HCT116 (cell line): Measurements from ENCODE around the gene MAP4K2. TPM values are rescaled to one million over a fixed set of nuclear protein-coding genes. Genes with fewer than 3 reads are reported as not detected.

Source experiments
- ATAC-seq: fragments of 200-7000 bp; cut with Tn5 transposase; 2 replicates; pipeline ENCODE4 v1.9.1; 2020; ENCODE audit warnings: mild to moderate bottlenecking, moderate library complexity
- BruUV-seq: library from RNA; stranded (reverse); fragments of 400-500 nt; replicated peaks from 2 replicates; lab custom pipeline; 2021; lab: Mats Ljungman, UMichigan
- CTCF ChIA-PET: fragments of 300-600 bp; sonication (Branson Sonifier 250); formaldehyde crosslinking; loops from one replicate; lab custom pipeline; 2021; ENCODE audit warnings: antibody characterized with exemption; lab: Charles Lee
- POLR2A ChIA-PET: fragments of 300-600, 350-600 bp; sonication (Branson Sonifier 250); formaldehyde crosslinking; loops from one replicate; lab custom pipeline; 2021; ENCODE audit warnings: antibody characterized with exemption; lab: Charles Lee
- RAD21 ChIA-PET, 2 experiments: fragments of 300-600 bp; sonication (Branson Sonifier 250); formaldehyde crosslinking; loops; one replicate each; lab custom pipeline; 2023; ENCODE audit warnings: low total read pairs in 2 of 2; ENCODE audit not compliant: uncharacterized antibody in 2 of 2, unreplicated experiment in 2 of 2, low non-redundant PET in 1 of 2; lab: Charles Lee
- DNase-seq: peaks from one replicate; pipeline ENCODE4 v3.0.0-alpha.2; 2010; ENCODE audit warnings: low read depth, low spot score
- H2AFZ ChIP-seq: fragments of 200-600 bp; shearing (Covaris generic), sonication (generic); 2 replicates; pipeline ENCODE4 v1.6.1; 2017; ENCODE audit warnings: low read depth, mixed run types, mixed read lengths, antibody characterized with exemption, low read length; ENCODE audit not compliant: poor library complexity, severe bottlenecking
- H3K27ac ChIP-seq: 2 replicates; pipeline ENCODE4 v1.5.1; 2012; ENCODE audit warnings: low read depth, low read length
- H3K27me3 ChIP-seq: fragments of 200-600 bp; sonication (generic); 2 replicates; pipeline ENCODE4 v1.6.1; 2016; ENCODE audit warnings: mixed run types, low read length, mixed read lengths; ENCODE audit not compliant: insufficient read depth
- H3K36me3 ChIP-seq, 2 experiments: fragments of 200-500 bp in 1 of 2; fragments of 200-600 bp in 1 of 2; sonication (Bioruptor generic) in 1 of 2; sonication (generic) in 1 of 2; 2 replicates each; pipeline versions ENCODE4 v1.5.1 to v1.6.1; 2014 to 2016; ENCODE audit warnings: low read length in 2 of 2, inconsistent platforms in 1 of 2, mixed read lengths in 1 of 2, mixed run types in 1 of 2; ENCODE audit not compliant: insufficient read depth in 2 of 2, control insufficient read depth in 1 of 2
- H3K4me1 ChIP-seq, 2 experiments: fragments of 200-600 bp in 1 of 2; sonication (generic) in 1 of 2; 2 replicates each; pipeline versions ENCODE4 v1.5.1 to v1.6.1; 2012 to 2017; ENCODE audit warnings: low read length in 2 of 2, inconsistent platforms in 1 of 2, mild to moderate bottlenecking in 1 of 2, mixed read lengths in 1 of 2, mixed run types in 1 of 2, moderate library complexity in 1 of 2; ENCODE audit not compliant: insufficient read depth in 2 of 2, control insufficient read depth in 1 of 2
- H3K4me2 ChIP-seq: fragments of 200-600 bp; sonication (generic); 2 replicates; pipeline ENCODE4 v1.6.1; 2017; ENCODE audit warnings: mixed run types, low read length, mixed read lengths
- H3K4me3 ChIP-seq, 2 experiments: fragments of 200-600 bp in 1 of 2; sonication (generic) in 1 of 2; replicated peaks in 1 of 2; 2 replicates each; pipeline ENCODE4 v1.5.1; 2011 to 2016; ENCODE audit warnings: low read length in 2 of 2, control low read depth in 1 of 2, low read depth in 1 of 2, mild to moderate bottlenecking in 1 of 2, mixed read lengths in 1 of 2, mixed run types in 1 of 2
- H3K79me2 ChIP-seq: fragments of 200-600 bp; sonication (generic); 2 replicates; pipeline ENCODE4 v1.6.1; 2017; ENCODE audit warnings: mild to moderate bottlenecking, mixed run types, low read length, moderate library complexity, mixed read lengths; ENCODE audit not compliant: insufficient read depth
- H3K9ac ChIP-seq: fragments of 200-600 bp; sonication (generic); 2 replicates; pipeline ENCODE4 v1.6.1; 2016; ENCODE audit warnings: low read length, mixed read lengths
- H3K9me2 ChIP-seq: fragments of 200-600 bp; sonication (generic), shearing (Covaris generic); 2 replicates; pipeline ENCODE4 v1.6.1; 2017; ENCODE audit warnings: mixed run types, mild to moderate bottlenecking, moderate library complexity; ENCODE audit not compliant: insufficient read depth
- H3K9me3 ChIP-seq, 2 experiments: fragments of 200-500 bp in 1 of 2; fragments of 200-600 bp in 1 of 2; sonication (Bioruptor generic) in 1 of 2; sonication (generic) in 1 of 2; 2 replicates each; pipeline ENCODE4 v1.6.1; 2014 to 2017; ENCODE audit warnings: low read length in 2 of 2, mixed read lengths in 2 of 2, inconsistent platforms in 1 of 2, low read depth in 1 of 2, mild to moderate bottlenecking in 1 of 2, mixed run types in 1 of 2, moderate library complexity in 1 of 2; ENCODE audit not compliant: control insufficient read depth in 1 of 2, insufficient read depth in 1 of 2
- H4K20me1 ChIP-seq: fragments of 200-600 bp; sonication (generic), shearing (Covaris generic); 2 replicates; pipeline ENCODE4 v1.6.1; 2017; ENCODE audit warnings: mixed run types, mild to moderate bottlenecking, moderate library complexity; ENCODE audit not compliant: insufficient read depth
- CBX3 ChIP-seq: IDR thresholded peaks from 2 replicates; pipeline ENCODE4 v1.6.1; 2012; ENCODE audit warnings: low read depth
- CEBPB ChIP-seq: IDR thresholded peaks from 2 replicates; pipeline ENCODE4 v1.6.1; 2012; ENCODE audit warnings: low read depth
- EGR1 ChIP-seq: IDR thresholded peaks from 2 replicates; pipeline ENCODE4 v1.6.1; 2012; ENCODE audit warnings: low read depth
- ELF1 ChIP-seq: IDR thresholded peaks from 2 replicates; pipeline ENCODE4 v1.6.1; 2012; ENCODE audit warnings: low read depth, borderline replicate concordance
- EZH2 ChIP-seq: fragments of 200-600 bp; sonication (generic); IDR thresholded peaks from 2 replicates; pipeline ENCODE4 v1.6.1; 2017; ENCODE audit warnings: antibody characterized with exemption, mixed run types
- FOSL1 ChIP-seq: IDR thresholded peaks from 2 replicates; pipeline ENCODE4 v1.6.1; 2012; ENCODE audit warnings: low read depth
- JUND ChIP-seq: IDR thresholded peaks from 2 replicates; pipeline ENCODE4 v1.6.1; 2012
- POLR2AphosphoS5 ChIP-seq: IDR thresholded peaks from 2 replicates; pipeline ENCODE4 v1.6.1; 2011; ENCODE audit warnings: mild to moderate bottlenecking, low read depth, low read length, moderate library complexity
- RAD21 ChIP-seq: IDR thresholded peaks from 2 replicates; pipeline ENCODE4 v1.6.1; 2012; ENCODE audit warnings: low read depth, mild to moderate bottlenecking
- SIN3A ChIP-seq: IDR thresholded peaks from 2 replicates; pipeline ENCODE4 v1.6.1; 2012; ENCODE audit warnings: low read depth
- SRF ChIP-seq: IDR thresholded peaks from 2 replicates; pipeline ENCODE4 v1.6.1; 2012; ENCODE audit warnings: low read depth
- TCF7L2 ChIP-seq: IDR thresholded peaks from 2 replicates; pipeline ENCODE4 v1.7.0; 2011; ENCODE audit warnings: borderline replicate concordance, inconsistent platforms; ENCODE audit not compliant: insufficient read depth, insufficient read length; ENCODE audit errors: extremely low read depth
- ZFX ChIP-seq: fragments of 450-650 bp; IDR thresholded peaks from 2 replicates; pipeline ENCODE4 v1.6.1; 2017
- ZNF274 ChIP-seq: fragments of 200-500 bp; sonication (Bioruptor generic); IDR thresholded peaks from 2 replicates; pipeline ENCODE4 v1.6.1; 2014; ENCODE audit warnings: mild to moderate bottlenecking, low read depth, low read length, inconsistent platforms
- intact Hi-C: fragments of 100-400 bp; cut with micrococcal nuclease; formaldehyde crosslinking; loops from 2 replicates; pipeline ENCODE4 v1.10.0; 2022
- total RNA-seq: library from RNA; stranded (reverse); gene quantifications from one replicate; pipeline ENCODE4 v1.2.1, GENCODE V29; 2021; ENCODE audit not compliant: unreplicated experiment
- TF ChIP-seq, protein P1 (sequence below): IDR thresholded peaks from 2 replicates; pipeline ENCODE4 v1.6.1; 2012
- TF ChIP-seq, protein P2 (sequence below): IDR thresholded peaks from 2 replicates; pipeline ENCODE4 v1.6.1; 2012; ENCODE audit warnings: low read depth
- TF ChIP-seq, protein P3 (sequence below), 3 experiments: fragments of 200-600 bp in 1 of 3; sonication (generic) in 1 of 3; IDR thresholded peaks in 2 of 3; conservative IDR thresholded peaks in 1 of 3; 2 replicates each; pipeline ENCODE4 v1.5.1; 2012 to 2017; ENCODE audit warnings: low read depth in 2 of 3, low read length in 2 of 3, antibody characterized with exemption in 1 of 3, borderline replicate concordance in 1 of 3, control low read depth in 1 of 3, mild to moderate bottlenecking in 1 of 3, mixed read lengths in 1 of 3, mixed run types in 1 of 3, moderate library complexity in 1 of 3; ENCODE audit not compliant: insufficient read depth in 1 of 3
- TF ChIP-seq, protein P4 (sequence below): IDR thresholded peaks from 2 replicates; pipeline ENCODE4 v1.6.1; 2012
- TF ChIP-seq, protein P5 (sequence below): IDR thresholded peaks from 2 replicates; pipeline ENCODE4 v1.6.1; 2011; ENCODE audit warnings: mild to moderate bottlenecking, low read length, moderate library complexity; ENCODE audit not compliant: insufficient replicate concordance; ENCODE audit errors: extremely low read depth

Gene MAP4K2
- total RNA-seq, 1 experiment from 2014 or later, result 44.2 TPM

DNA sequence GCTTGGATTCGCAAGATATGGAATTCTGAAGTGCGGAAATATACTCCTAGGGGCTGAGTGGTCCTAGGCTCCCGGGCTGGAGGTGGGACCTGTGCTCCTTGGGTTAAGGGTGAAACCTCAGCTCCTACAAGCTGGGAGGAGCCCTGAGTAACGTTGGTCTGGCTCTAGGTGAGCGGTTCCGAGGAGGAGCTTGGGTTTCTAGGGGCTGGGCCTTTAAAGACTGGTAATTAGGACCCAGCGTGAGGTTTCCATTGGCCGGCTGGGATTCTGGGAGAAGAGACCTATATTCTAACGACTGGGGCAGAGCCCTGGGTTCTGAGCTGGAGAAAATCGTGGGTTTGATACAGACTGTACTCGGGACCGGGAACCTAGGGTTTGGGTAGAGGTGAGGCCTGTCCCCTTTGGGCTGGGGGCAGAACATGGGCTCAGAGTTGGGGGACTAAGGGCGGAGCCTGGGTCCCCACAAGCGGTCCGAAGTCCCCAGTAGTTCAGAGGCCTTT, 882 bp upstream of the MAP4K2 start:
- H3K27ac ChIP-seq, result peak overlapping the region; percentile 92
- peak overlapping the region; percentile 65 for H3K9ac ChIP-seq
- POLR2A ChIA-PET, result interaction anchor here (0.9 to 1.2 kb wide), 2 partner anchors 11 to 331 kb away, joined by 3 read pairs; no protein-coding TSS in a partner anchor
- peak overlapping the region; percentile 50 to 58 for H3K4me3 ChIP-seq
- DNase-seq (no peak), ATAC-seq (peak; percentile 37)
- peaks cover 5 to 10% of the 10 kb centered on the region in 2 experiments; a peak in 2 of 4 replicates for H3K36me3 ChIP-seq
- no peaks in the 10 kb centered on the region for H4K20me1 ChIP-seq
- peak overlapping the region; percentile 87 for H3K4me2 ChIP-seq
- no peaks in the 10 kb centered on the region for H3K9me3 ChIP-seq
- peaks cover 5% of the 10 kb centered on the region; the same call in 1 of the 2 replicates for H3K79me2 ChIP-seq
- no peak overlapping the region for H2AFZ ChIP-seq
- no peaks in the 10 kb centered on the region for H3K27me3 ChIP-seq
- TF ChIP-seq POLR2AphosphoS5 (no peak), CEBPB (no peak), RAD21 (no peak), ZNF274 (no peak), ELF1 (no peak), EGR1 (no peak), SRF (no peak), FOSL1 (no peak), CBX3 (no peak), ZFX (no peak), JUND (no peak), SIN3A (no peak), EZH2 (no peak), TCF7L2 (no peak)
- TF ChIP-seq, protein P1, sequence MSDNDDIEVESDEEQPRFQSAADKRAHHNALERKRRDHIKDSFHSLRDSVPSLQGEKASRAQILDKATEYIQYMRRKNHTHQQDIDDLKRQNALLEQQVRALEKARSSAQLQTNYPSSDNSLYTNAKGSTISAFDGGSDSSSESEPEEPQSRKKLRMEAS, result no peak
- TF ChIP-seq, protein P2, sequence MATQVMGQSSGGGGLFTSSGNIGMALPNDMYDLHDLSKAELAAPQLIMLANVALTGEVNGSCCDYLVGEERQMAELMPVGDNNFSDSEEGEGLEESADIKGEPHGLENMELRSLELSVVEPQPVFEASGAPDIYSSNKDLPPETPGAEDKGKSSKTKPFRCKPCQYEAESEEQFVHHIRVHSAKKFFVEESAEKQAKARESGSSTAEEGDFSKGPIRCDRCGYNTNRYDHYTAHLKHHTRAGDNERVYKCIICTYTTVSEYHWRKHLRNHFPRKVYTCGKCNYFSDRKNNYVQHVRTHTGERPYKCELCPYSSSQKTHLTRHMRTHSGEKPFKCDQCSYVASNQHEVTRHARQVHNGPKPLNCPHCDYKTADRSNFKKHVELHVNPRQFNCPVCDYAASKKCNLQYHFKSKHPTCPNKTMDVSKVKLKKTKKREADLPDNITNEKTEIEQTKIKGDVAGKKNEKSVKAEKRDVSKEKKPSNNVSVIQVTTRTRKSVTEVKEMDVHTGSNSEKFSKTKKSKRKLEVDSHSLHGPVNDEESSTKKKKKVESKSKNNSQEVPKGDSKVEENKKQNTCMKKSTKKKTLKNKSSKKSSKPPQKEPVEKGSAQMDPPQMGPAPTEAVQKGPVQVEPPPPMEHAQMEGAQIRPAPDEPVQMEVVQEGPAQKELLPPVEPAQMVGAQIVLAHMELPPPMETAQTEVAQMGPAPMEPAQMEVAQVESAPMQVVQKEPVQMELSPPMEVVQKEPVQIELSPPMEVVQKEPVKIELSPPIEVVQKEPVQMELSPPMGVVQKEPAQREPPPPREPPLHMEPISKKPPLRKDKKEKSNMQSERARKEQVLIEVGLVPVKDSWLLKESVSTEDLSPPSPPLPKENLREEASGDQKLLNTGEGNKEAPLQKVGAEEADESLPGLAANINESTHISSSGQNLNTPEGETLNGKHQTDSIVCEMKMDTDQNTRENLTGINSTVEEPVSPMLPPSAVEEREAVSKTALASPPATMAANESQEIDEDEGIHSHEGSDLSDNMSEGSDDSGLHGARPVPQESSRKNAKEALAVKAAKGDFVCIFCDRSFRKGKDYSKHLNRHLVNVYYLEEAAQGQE, result no peak
- TF ChIP-seq, protein P3, sequence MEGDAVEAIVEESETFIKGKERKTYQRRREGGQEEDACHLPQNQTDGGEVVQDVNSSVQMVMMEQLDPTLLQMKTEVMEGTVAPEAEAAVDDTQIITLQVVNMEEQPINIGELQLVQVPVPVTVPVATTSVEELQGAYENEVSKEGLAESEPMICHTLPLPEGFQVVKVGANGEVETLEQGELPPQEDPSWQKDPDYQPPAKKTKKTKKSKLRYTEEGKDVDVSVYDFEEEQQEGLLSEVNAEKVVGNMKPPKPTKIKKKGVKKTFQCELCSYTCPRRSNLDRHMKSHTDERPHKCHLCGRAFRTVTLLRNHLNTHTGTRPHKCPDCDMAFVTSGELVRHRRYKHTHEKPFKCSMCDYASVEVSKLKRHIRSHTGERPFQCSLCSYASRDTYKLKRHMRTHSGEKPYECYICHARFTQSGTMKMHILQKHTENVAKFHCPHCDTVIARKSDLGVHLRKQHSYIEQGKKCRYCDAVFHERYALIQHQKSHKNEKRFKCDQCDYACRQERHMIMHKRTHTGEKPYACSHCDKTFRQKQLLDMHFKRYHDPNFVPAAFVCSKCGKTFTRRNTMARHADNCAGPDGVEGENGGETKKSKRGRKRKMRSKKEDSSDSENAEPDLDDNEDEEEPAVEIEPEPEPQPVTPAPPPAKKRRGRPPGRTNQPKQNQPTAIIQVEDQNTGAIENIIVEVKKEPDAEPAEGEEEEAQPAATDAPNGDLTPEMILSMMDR (IDR thresholded peaks at IDR 0.05 in 2 of 3, conservative IDR thresholded peaks at IDR 0.05 in 1 of 3; ENCODE audit: borderline replicate concordance in 1 of 3, insufficient read depth in 1 of 3, low read depth in 2 of 3, low read length in 2 of 3), result no peak
- TF ChIP-seq, protein P4, sequence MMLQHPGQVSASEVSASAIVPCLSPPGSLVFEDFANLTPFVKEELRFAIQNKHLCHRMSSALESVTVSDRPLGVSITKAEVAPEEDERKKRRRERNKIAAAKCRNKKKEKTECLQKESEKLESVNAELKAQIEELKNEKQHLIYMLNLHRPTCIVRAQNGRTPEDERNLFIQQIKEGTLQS, result no peak
- TF ChIP-seq, protein P5, sequence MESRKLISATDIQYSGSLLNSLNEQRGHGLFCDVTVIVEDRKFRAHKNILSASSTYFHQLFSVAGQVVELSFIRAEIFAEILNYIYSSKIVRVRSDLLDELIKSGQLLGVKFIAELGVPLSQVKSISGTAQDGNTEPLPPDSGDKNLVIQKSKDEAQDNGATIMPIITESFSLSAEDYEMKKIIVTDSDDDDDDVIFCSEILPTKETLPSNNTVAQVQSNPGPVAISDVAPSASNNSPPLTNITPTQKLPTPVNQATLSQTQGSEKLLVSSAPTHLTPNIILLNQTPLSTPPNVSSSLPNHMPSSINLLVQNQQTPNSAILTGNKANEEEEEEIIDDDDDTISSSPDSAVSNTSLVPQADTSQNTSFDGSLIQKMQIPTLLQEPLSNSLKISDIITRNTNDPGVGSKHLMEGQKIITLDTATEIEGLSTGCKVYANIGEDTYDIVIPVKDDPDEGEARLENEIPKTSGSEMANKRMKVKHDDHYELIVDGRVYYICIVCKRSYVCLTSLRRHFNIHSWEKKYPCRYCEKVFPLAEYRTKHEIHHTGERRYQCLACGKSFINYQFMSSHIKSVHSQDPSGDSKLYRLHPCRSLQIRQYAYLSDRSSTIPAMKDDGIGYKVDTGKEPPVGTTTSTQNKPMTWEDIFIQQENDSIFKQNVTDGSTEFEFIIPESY, result no peak
- RAD21 ChIA-PET, result interaction anchor here in 1 of 2 experiments (0.8 kb wide), 1 partner anchor 318 kb away, joined by 4 read pairs; the partner anchor contains the start of genes FAU and MRPL49
- BruUV-seq, result TSS peak; percentile 95
- no peaks in the 10 kb centered on the region for H3K9me2 ChIP-seq
- CTCF ChIA-PET, result interaction anchor here (0.9 to 2.1 kb wide), 2 partner anchors 40 to 61 kb away, joined by 3 to 4 read pairs; partner anchors contain the start of gene CDC42BPG
- intact Hi-C loops, result no loop called here
- H3K4me1 ChIP-seq, result peaks cover 19 to 41% of the 10 kb centered on the region in 2 experiments
